ENCODE data around the gene RRAGD.
A peak's percentile ranks its signal among the peaks of the same experiment; 100 is the strongest.

RRAGD gene

DNA sequence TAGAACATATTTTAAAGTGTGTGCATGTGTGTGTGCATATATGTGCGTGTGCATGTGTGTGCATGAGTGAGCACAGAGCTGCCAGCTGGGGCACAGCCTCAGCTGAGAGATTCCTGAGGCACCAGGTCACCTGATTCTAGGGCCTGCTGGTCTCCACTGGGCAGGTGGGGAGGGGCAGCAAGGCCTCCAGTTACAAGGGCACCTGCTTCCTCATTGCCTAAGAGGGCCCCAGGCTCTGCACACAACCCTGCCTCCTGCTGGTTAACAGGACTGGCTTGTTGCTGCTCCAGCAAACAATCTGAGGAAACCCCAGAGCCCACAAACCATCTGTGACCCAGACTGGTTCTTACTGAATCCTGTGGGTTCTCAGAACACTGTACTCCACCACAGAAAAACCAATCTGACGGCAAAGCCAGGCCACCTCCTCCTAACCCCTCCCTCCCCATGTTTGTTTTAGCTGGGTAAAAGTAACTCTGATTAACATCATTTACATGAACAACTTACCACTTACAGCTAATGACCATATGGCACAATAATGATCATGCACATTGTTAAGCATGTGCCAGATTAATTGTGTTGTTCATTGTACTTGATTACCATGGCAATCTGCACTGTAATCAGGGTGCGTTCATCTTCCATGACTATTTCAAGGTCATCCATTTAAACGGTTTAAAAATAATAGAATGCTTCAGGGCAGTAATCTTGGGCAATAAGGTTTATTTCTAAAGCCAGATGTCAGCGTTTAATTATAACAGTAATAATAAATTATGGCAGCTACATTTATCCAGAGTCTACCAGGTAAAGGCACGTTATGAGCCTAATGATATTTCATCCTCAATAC, 36.4 kb downstream of the RRAGD start:
- peak; percentile 78 for DNase-seq

DNA sequence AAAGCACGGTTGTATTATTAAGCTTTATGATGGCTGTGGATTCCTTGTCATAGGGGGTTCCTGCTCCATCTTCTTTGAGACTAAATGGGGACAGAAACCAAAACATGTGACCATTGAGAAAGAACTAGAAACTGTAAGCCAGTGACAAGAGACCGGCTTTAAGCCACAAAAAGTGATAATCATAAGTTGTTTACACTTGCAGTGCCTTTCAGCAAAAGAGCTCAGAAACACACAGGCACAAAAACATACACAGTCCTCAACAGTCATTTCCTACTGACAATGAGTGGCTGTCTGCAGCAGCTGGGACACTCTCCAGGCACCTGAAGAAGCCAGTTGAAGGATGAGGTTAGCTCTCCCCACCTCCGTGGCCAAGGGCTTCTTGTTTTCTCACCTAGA, 39.6 kb downstream of the RRAGD start:
- DNase-seq = no peak

DNA sequence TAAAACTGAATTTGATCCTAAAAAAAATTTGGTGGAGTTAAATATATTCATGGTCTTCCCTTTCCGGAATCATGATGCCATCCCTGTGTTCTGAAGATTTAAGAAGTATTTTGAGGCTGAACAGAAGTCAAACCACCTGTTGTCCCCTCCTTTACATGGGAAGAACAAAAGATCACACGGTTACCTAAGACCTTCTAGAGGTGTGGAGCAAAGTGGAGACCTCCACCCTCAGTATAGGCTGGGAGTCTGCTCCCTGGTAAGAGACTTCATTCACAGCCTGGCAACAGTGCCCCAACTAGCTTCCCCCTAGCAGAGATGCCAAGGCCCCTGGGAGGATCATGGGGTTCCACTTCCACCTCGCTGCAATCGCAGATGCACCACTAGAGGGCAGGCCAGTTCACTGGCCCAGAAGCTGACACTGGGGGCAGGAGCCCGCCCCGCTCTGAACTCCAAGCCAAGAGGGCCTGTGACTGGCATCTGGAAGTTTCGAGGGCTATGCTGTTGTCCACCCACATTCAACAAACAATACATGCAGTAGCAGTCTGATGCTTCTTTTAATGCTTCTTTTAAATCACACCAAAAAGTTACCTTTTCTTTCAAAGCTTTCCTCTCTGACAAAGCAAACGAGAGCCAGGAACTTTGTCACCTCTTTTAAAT, 40.1 kb downstream of the RRAGD start:
- DNase-seq = peak; percentile 82

DNA sequence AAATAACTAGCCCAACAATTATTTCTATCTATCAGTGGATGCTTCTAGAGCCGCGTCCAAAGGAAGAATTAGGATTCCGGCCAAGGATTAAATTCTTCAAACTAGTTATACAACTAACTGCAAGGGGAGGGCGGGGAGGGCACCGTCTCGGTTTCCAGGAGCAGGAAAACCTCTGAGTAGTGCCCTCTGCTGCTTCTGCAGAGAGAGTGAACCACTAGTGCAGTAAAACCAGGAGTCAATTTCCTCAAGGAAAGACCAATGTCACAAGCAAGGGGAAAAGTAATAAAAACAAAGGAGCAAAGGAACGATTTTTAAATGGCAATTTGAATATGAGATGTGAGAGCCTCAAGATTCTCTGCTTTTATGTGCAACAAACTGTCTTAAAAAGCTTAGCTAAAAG, 43.1 kb downstream of the RRAGD start:
- no peak for DNase-seq

DNA sequence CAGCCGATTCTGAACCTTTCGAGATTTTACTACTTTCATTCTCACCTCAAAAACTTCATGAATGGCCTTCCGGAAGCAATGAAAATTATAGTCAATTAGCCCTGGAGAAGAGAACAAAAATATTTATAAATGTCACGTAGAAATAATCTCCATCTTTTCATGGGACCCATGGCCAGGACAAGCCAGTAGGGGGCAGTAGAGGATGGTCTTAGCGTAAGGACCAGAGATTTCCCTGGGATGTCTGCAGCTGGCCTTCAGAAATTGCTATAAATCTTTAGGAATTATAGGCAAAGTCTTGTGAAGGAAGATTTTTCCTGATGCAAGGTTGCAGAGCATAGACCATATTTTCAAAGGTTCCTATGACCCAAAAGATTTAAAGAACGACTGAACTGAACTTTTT, 44.0 kb downstream of the RRAGD start:
- DNase-seq = peak; percentile 67

DNA sequence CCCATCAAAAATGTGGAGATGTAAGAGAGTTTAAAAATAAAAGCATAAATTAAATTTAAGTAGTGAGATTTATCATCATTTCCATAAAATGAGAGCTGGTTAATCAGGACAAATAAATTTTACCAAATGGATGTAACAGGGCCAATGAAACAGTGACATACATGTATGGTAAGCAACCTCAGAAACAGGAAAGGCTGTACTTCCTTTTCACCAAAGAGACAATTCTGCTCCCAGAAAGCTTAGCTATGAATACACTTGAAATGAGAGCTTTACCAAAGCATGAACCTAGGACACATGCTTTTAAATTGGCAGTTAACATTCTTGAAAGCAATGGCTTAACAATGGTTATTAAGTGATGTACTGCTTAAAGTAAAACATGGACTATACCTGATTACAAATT, 47.5 kb downstream of the RRAGD start:
- DNase-seq = no peak

DNA sequence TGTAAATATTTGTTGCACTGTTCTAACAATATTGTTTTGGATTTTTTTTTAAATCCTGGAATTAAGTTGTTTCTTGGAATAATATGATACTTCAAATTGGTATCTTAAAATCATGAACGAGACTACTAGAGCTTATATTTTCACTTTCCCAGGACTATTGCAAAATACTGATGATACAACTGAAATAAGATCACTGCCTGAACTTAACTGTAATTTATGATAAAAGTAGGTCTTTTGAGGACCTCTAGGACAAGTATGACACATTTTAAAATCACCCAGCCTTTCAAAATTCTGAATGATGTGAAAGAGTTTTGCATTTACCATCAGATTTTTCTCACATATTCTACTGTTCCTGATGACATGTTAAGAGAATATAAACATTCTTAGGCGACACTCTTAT, 50.9 kb downstream of the RRAGD start:
- no peak for DNase-seq

DNA sequence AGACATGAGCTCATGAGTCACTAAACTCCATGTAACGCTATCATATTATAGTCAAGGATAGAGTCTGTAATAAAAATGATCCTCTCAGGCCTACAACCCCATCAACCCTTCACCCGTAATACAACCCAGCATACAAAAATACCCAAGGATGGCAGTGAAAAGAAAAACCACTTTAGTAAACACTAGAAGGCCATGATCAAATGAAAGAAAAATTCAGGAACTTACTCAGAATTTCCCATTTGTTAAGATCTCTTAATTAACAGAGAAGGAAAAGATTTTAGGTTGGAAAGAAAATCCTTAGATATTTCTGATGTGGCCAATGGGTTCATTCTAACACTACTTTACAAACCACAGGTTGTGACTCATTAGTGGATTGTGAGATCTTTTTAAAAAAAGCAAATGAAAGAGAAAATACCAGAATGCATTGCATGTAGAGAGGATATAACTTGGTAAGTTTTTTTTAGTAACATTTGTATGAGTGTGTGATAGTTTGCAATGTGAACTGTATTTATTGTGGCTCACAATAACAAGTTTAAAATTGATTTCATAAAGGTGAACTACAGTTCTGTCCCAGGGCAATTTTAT, 51.6 kb downstream of the RRAGD start:
- no peak for DNase-seq

DNA sequence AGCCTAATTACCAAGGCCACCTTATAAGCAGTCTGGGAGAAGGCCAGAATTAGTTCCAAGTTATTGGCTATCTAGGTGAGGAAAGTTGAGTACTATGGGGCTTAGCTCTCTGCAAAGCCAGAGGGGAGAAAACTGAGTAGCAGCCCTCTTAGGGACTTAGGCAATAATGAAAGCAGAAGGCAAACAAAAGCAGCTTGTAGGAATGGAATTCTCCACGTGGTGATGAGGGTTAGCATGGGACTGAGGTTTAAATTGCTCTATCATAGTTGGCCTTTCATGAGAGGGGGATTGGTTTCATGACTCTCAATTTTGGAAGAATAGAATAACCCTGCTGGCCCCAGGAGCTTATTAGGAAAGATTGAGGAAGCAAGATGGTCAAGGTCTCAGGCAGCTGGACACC, 52.5 kb downstream of the RRAGD start:
- DNase-seq = no peak

DNA sequence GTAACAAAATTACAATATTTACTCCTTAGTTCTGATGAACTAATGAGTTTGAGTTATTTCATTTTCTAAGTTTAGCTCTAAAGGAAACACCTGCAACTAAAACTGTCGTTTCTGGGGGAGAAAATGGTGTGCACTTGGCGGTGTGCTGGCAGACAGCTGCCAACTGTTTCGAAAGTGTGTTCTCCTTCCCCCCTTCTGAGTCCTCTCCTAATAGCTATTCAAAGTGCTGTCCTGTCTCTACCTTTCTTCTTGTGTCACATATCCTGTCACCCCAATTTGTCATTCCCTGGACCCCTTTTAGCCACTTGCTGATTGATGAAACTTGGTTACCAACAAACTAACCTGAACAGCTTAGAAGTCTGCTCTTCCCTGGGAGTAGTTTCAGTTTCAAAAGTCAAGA, 54.7 kb downstream of the RRAGD start:
- peak; percentile 29 for DNase-seq

DNA sequence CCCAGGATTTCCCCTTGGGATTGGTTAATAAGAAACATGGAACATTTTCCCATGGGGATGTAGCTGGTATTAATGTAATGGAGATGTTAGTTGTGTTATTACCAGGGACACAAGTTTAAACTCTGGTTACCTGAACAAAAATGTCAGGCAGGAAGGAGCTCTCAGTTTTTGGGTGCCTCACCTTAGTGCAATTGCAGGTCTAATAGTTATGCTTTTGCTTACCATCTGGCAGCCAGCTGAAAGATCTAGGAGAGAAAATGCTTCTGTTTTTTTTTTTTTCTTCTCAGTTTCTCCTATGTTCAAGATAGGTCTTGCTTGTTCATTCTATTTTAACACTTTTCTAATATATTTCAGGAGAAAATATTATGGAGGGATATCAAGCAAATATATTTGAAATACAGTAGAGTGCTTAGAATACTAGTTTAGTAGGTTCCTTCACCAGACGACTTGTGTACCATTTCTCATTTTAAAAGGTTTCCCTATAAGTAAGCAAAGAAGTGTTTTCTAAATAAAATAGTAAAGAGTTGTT, 55.4 kb downstream of the RRAGD start:
- DNase-seq = no peak

DNA sequence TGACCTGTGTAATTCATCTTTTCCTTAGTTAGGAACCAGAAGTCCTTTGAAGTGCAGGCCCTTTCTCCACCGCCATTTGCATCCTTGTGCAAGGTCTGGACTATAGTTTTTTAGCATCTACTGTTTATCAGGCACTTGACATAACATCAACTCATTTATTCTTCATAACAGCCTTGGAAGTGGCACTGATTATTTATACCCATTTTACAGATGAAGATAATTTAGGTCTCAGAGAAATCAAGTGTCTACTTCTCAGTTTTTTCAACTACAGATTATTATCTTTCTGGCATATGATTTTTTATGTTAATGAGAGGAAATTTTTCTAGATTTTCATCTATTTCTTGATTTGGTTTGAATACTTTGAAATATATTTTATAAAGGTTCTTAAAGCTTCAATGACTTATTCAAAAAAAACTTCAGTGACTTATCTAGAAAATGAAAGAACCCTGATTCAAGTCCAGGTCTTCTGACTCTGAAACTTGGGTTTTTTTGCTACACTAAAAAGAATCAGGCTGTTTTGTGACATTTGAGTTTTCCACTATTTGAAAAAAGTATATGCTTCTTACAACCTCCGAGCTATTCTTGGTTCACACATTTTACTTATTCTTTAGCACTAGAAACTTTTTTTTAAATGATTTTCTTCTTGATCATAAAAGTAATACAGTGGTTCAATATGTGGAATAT, 56.4 kb downstream of the RRAGD start:
- no peak for DNase-seq

DNA sequence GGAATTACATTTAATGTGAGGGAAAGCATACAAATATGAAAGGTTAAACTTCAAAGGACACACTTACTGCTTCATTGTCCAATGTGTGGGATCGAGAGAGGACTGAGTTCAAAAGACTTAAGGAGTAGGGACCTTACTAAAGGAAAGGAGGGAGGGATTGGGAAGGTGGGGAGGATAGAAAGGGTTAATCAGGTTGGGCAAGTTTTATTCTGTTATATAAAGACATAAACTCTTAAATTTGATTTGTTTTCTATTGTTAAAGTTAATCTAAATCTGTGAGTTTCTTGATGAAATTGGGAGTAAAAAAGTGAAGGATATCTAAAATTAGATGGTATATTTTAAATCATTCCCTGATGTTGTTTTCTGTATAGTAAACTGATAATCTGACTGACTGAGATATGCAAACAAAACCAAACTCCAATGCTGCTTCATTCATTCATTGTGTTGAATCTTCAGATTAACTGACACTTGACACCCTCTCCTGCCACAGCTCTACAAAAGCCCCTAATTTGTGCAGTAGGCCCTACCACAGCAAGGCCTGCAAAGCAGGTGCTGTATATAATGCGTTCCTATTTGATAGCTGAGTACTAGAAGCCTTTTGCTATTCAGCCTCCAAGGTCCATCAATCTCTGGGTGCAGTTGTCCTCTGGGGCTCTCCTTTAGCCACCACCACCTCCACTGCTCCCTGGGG, 58.2 kb downstream of the RRAGD start:
- DNase-seq = no peak

DNA sequence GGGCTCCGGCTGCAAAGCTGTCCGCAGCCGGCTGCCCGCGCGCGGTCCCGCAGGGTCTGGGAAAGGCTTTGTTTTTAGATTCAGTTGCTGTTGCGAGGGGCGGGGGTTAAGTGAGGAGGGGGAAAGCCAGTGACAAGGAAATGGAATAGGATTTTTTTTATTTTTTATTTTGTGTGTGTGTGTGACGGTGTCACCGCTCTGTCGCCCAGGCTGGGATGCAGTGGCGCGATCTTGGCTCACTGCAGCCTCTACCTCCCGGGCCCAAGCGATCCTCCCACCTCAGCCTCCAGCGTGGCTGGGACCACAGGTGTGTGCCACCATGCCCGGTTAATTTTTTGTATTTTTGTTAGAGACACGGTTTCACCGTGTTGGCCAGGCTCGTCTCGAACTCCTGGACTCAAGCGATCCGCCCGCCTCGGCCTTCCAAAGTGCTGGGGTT, 58.9 kb downstream of the RRAGD start:
- no peak for DNase-seq

DNA sequence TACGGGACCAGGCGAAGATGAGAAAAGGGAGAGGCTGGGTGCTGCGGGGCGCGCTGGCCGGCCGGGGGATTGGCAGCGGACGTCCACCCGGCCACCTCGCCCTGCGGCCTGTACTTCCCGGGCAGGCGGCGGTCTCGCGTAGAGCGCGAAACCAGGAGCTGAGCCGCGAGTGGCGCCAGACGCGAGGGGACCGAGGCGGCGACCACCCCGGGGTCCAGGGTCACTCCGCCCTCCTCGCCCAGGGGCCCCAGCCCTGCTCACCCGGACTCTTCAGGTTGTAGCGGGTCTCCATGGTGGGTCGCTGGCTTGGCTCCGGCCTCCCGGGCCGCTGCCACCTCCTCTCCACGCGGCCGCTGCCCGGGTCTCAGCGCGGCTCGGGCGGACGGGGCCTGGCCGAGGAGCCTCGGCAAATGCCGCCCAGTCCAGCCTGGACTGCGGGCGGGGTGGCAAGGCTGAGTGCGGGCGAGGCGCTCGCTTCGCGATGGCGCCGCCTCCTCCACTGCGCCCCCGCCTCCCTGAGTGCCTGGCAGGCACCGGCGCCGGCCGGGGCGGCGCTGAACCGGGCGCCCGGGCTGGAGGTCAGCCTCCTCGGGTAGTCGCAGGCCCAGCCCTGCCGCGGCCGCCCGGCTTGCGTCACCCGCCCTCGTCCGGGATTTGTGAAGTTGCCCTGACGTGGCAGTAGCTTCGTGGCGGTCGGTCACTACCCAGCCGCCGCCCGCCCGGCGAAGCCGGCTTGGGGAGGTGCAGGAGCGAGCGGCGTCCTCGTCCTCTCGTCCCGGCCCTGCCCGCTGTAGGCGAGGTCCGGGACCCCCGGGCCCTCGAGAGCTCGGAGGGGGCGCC, 59.6 kb downstream of the RRAGD start, which contains the start of gene UBE2J1:
Gene UBE2J1 (minus strand): TSS at position 445 of the 840 bp plus-strand sequence. CDS start 153 bp downstream, at position 292.
- peak; percentile 81 for DNase-seq

DNA sequence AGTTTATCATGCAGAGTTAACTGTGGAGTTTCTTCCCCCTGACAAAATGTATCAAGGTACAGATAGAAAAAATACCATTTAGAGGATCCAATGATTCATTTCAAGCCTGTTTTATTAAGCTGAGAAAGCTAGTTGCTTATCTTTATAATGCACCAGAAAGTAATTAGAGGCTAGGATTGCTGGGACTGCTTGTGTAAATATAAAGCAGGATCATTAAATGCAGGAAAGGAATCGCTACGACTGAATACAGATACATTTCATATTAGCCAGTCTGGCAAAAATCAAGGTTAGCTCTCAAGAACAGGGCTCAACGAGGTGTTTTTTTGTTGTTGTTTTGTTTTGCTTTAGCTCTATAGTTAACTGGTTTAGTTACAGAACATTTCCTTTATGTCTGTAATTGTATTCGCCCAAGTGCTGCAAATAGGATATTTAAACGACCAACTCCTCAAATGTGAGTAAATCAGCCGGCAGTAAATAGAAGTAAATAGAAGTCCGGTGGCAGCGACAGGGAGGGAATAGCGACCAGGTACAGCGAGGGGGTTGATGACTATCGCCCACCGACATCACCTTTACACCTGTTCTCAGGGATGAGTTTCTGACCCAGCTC, 60.3 kb downstream of the RRAGD start:
- DNase-seq = no peak

DNA sequence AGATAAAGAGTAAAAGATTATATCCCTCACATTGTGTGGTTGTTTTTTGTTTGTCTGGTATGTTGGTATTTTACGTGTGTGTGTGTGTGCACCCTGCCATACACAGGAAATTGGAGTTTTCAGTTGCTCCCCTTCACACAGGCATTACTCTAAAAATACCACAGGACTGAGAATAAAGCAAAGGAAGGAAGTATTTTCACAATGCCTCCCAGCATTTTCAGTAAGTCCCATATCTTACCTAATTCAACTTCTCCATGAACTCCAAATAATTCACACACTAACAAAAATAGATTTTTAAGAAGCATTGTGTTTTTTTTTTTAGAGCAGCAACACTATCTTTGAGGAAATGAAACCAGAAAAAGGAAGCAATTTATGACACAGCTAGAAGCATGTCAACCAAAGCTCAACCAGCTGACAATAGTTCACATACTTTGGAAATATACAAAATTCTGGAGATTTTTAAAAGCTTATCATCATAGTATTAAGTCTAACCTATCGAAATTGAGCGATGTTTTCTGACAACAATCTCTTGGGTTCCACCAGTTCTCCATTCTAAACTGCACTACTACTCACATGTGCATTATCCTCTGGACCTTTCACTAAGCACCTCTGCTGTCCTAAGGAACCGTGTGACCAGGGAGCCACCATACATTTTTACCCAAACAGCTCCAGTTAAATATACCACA, 61.6 kb downstream of the RRAGD start:
- DNase-seq = peak; percentile 45

DNA sequence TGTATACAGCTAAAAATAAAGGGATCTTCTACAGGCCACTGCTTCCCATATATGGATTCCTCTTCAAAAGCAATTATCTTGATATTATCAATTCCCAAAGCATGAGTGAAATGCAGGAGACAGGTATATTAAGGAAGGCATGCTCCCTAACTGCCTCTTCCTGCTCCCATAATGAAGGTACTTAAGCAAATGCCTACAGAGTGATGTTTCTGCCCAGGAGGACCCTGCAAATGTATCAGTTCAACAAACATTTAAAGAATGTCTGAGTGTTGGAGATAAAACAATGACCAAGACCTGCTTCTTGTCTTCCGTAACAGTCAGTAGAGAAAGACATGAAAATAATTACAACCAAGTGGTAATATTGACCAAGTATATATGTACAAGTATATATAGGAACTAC, 63.7 kb downstream of the RRAGD start:
- DNase-seq = no peak

DNA sequence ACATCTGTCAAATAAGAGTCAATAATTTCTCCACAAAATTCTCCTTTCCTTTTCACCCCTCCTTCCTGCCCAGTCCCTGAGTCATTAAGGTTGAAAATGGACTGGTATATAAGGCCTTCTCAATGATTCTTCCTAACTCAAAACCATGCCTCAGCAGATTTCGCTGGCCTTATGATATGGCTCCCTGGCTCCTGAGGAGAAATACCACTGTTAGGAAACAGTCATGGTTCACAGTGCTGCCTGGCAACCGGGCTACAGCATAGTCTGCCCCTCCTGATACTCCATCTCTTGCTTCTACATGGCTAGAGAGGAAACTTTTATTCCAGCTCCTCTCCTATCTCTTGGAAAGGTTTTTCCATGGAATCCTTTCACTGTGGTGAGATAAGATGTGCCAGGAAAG, 64.2 kb downstream of the RRAGD start:
- no peak for DNase-seq

DNA sequence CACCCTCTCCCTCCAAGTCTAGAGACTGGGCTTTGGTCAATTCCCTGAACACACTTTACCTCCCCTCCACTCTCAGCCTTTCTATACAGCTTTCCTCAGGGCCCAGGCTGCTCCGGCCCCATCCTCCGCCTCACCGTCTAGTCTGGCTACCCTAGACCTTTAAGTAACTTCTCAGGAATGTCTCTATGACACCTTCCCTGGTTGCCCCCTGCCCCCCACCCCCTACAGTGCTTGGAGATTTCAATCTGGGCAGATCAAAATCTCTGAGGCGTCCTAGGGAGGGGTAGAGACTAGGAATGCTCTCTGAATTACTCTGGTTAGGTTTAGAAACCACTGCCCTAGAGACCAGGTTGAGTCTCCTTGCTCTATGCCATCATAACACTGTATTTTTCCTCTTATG, 65.6 kb downstream of the RRAGD start:
- no peak for DNase-seq

DNA sequence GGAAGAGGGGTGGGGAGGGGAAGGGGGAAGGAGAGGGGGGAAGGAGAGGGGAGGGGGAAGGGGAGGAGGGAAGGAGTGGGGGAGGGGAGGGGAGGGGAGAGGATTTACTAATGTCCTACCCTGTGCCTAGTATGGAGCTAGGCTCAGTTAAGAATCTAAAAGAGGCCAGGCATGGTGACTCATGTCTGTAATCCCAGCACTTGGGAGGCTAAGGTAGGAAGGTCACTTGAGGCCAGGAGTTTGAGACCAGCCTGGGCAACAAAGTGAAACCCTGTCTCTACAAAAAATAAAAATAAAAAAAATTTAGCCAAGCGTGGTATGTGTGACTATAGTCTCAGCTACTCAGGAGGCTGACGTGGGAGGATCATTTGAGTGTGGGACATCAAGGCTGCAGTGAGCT, 72.5 kb downstream of the RRAGD start:
- no peak for DNase-seq

Data from CD4-positive, alpha-beta T cell treated with Interleukin-17A for 1 hour (primary cell).